Measurements from ENCODE around the gene IFTAP. TPM values are rescaled to one million over a fixed set of nuclear protein-coding genes. Genes with fewer than 3 reads are reported as not detected.

The IFTAP gene
- total and polyA plus RNA-seq, 10 of the 15 experiments (the other 5 are each of a cell fraction or from before 2014, with no cell fraction given), result 0.32 to 1.0 (median 0.63) TPM; not detected in 2

- Histone ChIP-seq H3K9me3 (replicated peaks; ENCODE audit: control insufficient read depth, insufficient read depth, low read length) (no peaks in the 10 kb centered on the region; the same call in 2 of the 3 replicates), H2AFZ (ENCODE audit: control insufficient read depth, low read depth, low read length) (no peak overlapping the region), H4K20me1 (ENCODE audit: control insufficient read depth, insufficient read depth) (no peaks in the 10 kb centered on the region), H3K9ac (ENCODE audit: control insufficient read depth, insufficient read depth, low read length) (no peak overlapping the region), H3K4me1 (ENCODE audit: control insufficient read depth, insufficient read depth, low read length) (no peaks in the 10 kb centered on the region), H3K36me3 (ENCODE audit: control insufficient read depth in 2 of 2, insufficient read depth in 2 of 2, low read length in 1 of 2) (no peaks in the 10 kb centered on the region), H3K4me3 (no peak overlapping the region), H3K79me2 (ENCODE audit: control insufficient read depth, insufficient read depth, low read length) (no peaks in the 10 kb centered on the region), H3K27ac (ENCODE audit: control insufficient read depth, insufficient read depth) (no peak overlapping the region), H3K4me2 (ENCODE audit: control insufficient read depth, insufficient read depth) (no peak overlapping the region), H3K27me3 (replicated peaks in 1 of 2; ENCODE audit: control insufficient read depth in 2 of 2, insufficient read depth in 2 of 2, low read length in 1 of 2) (peaks cover 2 to 5% of the 10 kb centered on the region in 2 experiments)
- ChIA-PET SMC1A (ENCODE audit: uncharacterized antibody, unreplicated experiment) (interaction anchor here (0.9 kb wide), 1 partner anchor 10 kb away, joined by 4 read pairs; no protein-coding TSS in a partner anchor), RAD21 (ENCODE audit: unreplicated experiment) (no interaction called here), CTCF (no interaction called here), POLR2A (no interaction called here)
- ATAC-seq (no peak), DNase-seq (ENCODE audit: low read depth, low spot score) (no peak), FAIRE-seq (no peak)
- intact Hi-C loops (cut with micrococcal nuclease; ENCODE audit: unreplicated experiment) (no loop called here), in situ Hi-C loops (cut with MboI) (no loop called here)
- 49% methylated on average over 8 of the region's 8 CpGs for WGBS (ENCODE audit: insufficient coverage, insufficient replicate concordance, low lambda C conversion rate, missing lambda C conversion rate)
- no TSS peak for BruUV-seq (replicated peaks)
- TF ChIP-seq PML (IDR thresholded peaks at IDR 0.05; ENCODE audit: low read length), result no peak
- TF ChIP-seq, protein P1, sequence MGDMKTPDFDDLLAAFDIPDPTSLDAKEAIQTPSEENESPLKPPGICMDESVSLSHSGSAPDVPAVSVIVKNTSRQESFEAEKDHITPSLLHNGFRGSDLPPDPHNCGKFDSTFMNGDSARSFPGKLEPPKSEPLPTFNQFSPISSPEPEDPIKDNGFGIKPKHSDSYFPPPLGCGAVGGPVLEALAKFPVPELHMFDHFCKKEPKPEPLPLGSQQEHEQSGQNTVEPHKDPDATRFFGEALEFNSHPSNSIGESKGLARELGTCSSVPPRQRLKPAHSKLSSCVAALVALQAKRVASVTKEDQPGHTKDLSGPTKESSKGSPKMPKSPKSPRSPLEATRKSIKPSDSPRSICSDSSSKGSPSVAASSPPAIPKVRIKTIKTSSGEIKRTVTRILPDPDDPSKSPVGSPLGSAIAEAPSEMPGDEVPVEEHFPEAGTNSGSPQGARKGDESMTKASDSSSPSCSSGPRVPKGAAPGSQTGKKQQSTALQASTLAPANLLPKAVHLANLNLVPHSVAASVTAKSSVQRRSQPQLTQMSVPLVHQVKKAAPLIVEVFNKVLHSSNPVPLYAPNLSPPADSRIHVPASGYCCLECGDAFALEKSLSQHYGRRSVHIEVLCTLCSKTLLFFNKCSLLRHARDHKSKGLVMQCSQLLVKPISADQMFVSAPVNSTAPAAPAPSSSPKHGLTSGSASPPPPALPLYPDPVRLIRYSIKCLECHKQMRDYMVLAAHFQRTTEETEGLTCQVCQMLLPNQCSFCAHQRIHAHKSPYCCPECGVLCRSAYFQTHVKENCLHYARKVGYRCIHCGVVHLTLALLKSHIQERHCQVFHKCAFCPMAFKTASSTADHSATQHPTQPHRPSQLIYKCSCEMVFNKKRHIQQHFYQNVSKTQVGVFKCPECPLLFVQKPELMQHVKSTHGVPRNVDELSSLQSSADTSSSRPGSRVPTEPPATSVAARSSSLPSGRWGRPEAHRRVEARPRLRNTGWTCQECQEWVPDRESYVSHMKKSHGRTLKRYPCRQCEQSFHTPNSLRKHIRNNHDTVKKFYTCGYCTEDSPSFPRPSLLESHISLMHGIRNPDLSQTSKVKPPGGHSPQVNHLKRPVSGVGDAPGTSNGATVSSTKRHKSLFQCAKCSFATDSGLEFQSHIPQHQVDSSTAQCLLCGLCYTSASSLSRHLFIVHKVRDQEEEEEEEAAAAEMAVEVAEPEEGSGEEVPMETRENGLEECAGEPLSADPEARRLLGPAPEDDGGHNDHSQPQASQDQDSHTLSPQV (IDR thresholded peaks at IDR 0.05), result no peak
- TF ChIP-seq IRF4 (IDR thresholded peaks at IDR 0.05; ENCODE audit: low read depth, low read length), result no peak
Measured at GRCh38 chr11:36574486-36574885, 19.8 kb upstream of the IFTAP start.
